Thymus (tissue), 14 donors: ENCODE measurements around the gene IL1B. TPM values are rescaled to one million over a fixed set of nuclear protein-coding genes. Genes with fewer than 3 reads are reported as not detected.
A peak's percentile ranks its signal among the peaks of the same experiment; 100 is the strongest.

Experiments used
- DNase-seq, 9 donors: peaks; one replicate each; pipeline ENCODE4 v3.0.0-alpha.2; 2013; ENCODE audit warnings: low spot score in 9 of 9, low read depth in 6 of 9, missing footprints in 1 of 9
- H3K27ac ChIP-seq, 2 donors: one replicate each; pipeline ENCODE4 v1.5.1; 2013; ENCODE audit warnings: control low read depth in 1 of 2, low read depth in 1 of 2, low read length in 1 of 2, mild to moderate bottlenecking in 1 of 2, moderate library complexity in 1 of 2
- H3K27me3 ChIP-seq, 2 donors: one replicate each; pipeline ENCODE4 v1.5.1; 2013; ENCODE audit warnings: low read length in 1 of 2; ENCODE audit not compliant: control insufficient read depth in 2 of 2, insufficient read depth in 1 of 2
- H3K36me3 ChIP-seq, 2 donors: one replicate each; pipeline ENCODE4 v1.5.1; 2013; ENCODE audit warnings: low read length in 1 of 2, mild to moderate bottlenecking in 1 of 2, moderate library complexity in 1 of 2; ENCODE audit not compliant: control insufficient read depth in 2 of 2, insufficient read depth in 2 of 2
- H3K4me1 ChIP-seq, 2 donors: one replicate each; pipeline ENCODE4 v1.5.1; 2013; ENCODE audit warnings: low read length in 2 of 2; ENCODE audit not compliant: control insufficient read depth in 2 of 2, insufficient read depth in 2 of 2
- H3K4me3 ChIP-seq, 2 donors: one replicate each; pipeline ENCODE4 v1.5.1; 2013; ENCODE audit warnings: low read length in 2 of 2, control low read depth in 1 of 2, mild to moderate bottlenecking in 1 of 2
- H3K9me3 ChIP-seq, 2 donors: one replicate each; pipeline ENCODE4 v1.5.1; 2013; ENCODE audit warnings: low read length in 1 of 2, mild to moderate bottlenecking in 1 of 2; ENCODE audit not compliant: control insufficient read depth in 2 of 2, insufficient read depth in 1 of 2
- WGBS: extraction: QIAGEN DNeasy Blood & Tissue Kit; methylation state at CpG from one replicate; pipeline ENCODE4 v1.1.7; 2013; 5-methylcytosine and 5-hydroxymethylcytosine counted together
- long read RNA-seq, 10 donors: transcript quantifications; one replicate each; lab custom pipeline, GENCODE V29; 2026
- polyA plus RNA-seq: library from polyadenylated mRNA; stranded (reverse); fragments of 200-250 nt; gene quantifications from one replicate; pipeline ENCODE4 v1.2.3, GENCODE V29; 2013
- total RNA-seq: library from RNA; stranded (reverse); fragments of 120-200 nt; gene quantifications from one replicate; pipeline ENCODE4 v1.2.4, GENCODE V29; 2013
- donor health status: healthy.

IL1B gene
- total RNA-seq, result 3.4 TPM
- polyA plus RNA-seq, result 13.8 TPM
- long read RNA-seq, donor 1, result 0 reads
- long read RNA-seq, donor 2, partial matches to known transcripts, result 0 of 2 reads
- long read RNA-seq, donor 2, other reads (novel, unspliced or antisense), result 0 of 2 reads
- long read RNA-seq, donor 3, partial matches to known transcripts, result 0 of 1 reads
- long read RNA-seq, donor 3, other reads (novel, unspliced or antisense), result 0 of 1 reads
- long read RNA-seq, donor 4, result 0 reads
- long read RNA-seq, donor 5, partial matches to known transcripts, result 0 of 2 reads
- long read RNA-seq, donor 5, other reads (novel, unspliced or antisense), result 0 of 2 reads
- long read RNA-seq, donor 6, partial matches to known transcripts, result 0 of 1 reads
- long read RNA-seq, donor 6, other reads (novel, unspliced or antisense), result 0 of 1 reads
- long read RNA-seq, donor 7, partial matches to known transcripts, result 0 of 1 reads
- long read RNA-seq, donor 7, other reads (novel, unspliced or antisense), result 0 of 1 reads
- long read RNA-seq, donor 8, partial matches to known transcripts, result 0 of 1 reads
- long read RNA-seq, donor 8, other reads (novel, unspliced or antisense), result 0 of 1 reads
- long read RNA-seq, donor 9, partial matches to known transcripts, result 0 of 1 reads
- long read RNA-seq, donor 9, other reads (novel, unspliced or antisense), result 0 of 1 reads
- long read RNA-seq, donor 10, partial matches to known transcripts, result 0 of 3 reads
- long read RNA-seq, donor 10, other reads (novel, unspliced or antisense), result 0 of 3 reads

- H3K4me3 ChIP-seq, result no peak within 1 kb of the TSS
- H3K36me3 ChIP-seq, result no peaks in the 10 kb centered on the region
- peaks cover 0 to 8% of the 10 kb centered on the region in 2 donors for H3K4me1 ChIP-seq
- H3K27me3 ChIP-seq, result no peaks in the 10 kb centered on the region
- H3K27ac ChIP-seq, result no peak within 1 kb of the TSS
- 22% methylated on average over 4 of the region's 4 CpGs for WGBS
- H3K9me3 ChIP-seq, result no peaks in the 10 kb centered on the region
- no peak for DNase-seq
These were observed at the start of gene IL1B for GRCh38 chr2:112836695-112837117. Gene IL1B (minus strand): TSS chr2:112836779. CDS start chr2:112836229, 550 bp downstream.

GRCh38 chr2:112886291-112886690, 49.7 kb upstream of the IL1B start:
- H3K4me3 ChIP-seq, result no peak overlapping the region
- H3K9me3 ChIP-seq, result no peaks in the 10 kb centered on the region
- no peaks in the 10 kb centered on the region for H3K36me3 ChIP-seq
- DNase-seq, result no peak
- H3K4me1 ChIP-seq, result no peaks in the 10 kb centered on the region
- no peak overlapping the region for H3K27ac ChIP-seq
- WGBS, result 98% methylated on average over 2 of the region's 2 CpGs
- no peaks in the 10 kb centered on the region for H3K27me3 ChIP-seq

- no peak for DNase-seq
- no peaks in the 10 kb centered on the region for H3K36me3 ChIP-seq
- 89% methylated on average over 4 of the region's 4 CpGs for WGBS
- H3K4me3 ChIP-seq, result no peak overlapping the region
- no peaks in the 10 kb centered on the region for H3K27me3 ChIP-seq
- no peaks in the 10 kb centered on the region for H3K9me3 ChIP-seq
- H3K27ac ChIP-seq, result no peak overlapping the region
- H3K4me1 ChIP-seq, result no peaks in the 10 kb centered on the region
These were observed 48.9 kb upstream of the IL1B start for GRCh38 chr2:112885506-112885902.

- Histone ChIP-seq H3K36me3 (no peaks in the 10 kb centered on the region), H3K27ac (no peak overlapping the region), H3K9me3 (no peaks in the 10 kb centered on the region), H3K4me3 (no peak overlapping the region), H3K27me3 (no peaks in the 10 kb centered on the region), H3K4me1 (peaks cover 0 to under 1% of the 10 kb centered on the region in 2 donors)
- peak in 8 of 9 donors; percentile 8 to 60 (median 30) for DNase-seq
- 74% methylated on average over 6 of the region's 6 CpGs for WGBS
These were observed 48.4 kb upstream of the IL1B start for GRCh38 chr2:112884869-112885505.

- no peaks in the 10 kb centered on the region for H3K27me3 ChIP-seq
- over 99% methylated on average over 2 of the region's 2 CpGs for WGBS
- no peak for DNase-seq
- no peaks in the 10 kb centered on the region for H3K36me3 ChIP-seq
- peaks cover 0 to 9% of the 10 kb centered on the region in 2 donors for H3K4me1 ChIP-seq
- no peak overlapping the region for H3K27ac ChIP-seq
- H3K9me3 ChIP-seq, result no peaks in the 10 kb centered on the region
- no peak overlapping the region for H3K4me3 ChIP-seq
These were observed 47.1 kb upstream of the IL1B start for GRCh38 chr2:112883669-112884068.

GRCh38 chr2:112881217-112881985, 44.8 kb upstream of the IL1B start:
- no peaks in the 10 kb centered on the region for H3K27me3 ChIP-seq
- H3K4me3 ChIP-seq, result no peak overlapping the region
- H3K27ac ChIP-seq, result no peak overlapping the region
- WGBS, result 95% methylated on average over 5 of the region's 5 CpGs
- H3K4me1 ChIP-seq, result peaks cover 0 to 9% of the 10 kb centered on the region in 2 donors
- no peak for DNase-seq
- no peaks in the 10 kb centered on the region for H3K9me3 ChIP-seq
- no peaks in the 10 kb centered on the region for H3K36me3 ChIP-seq

GRCh38 chr2:112880696-112881095, 44.1 kb upstream of the IL1B start:
- 63% methylated on average over 7 of the region's 7 CpGs for WGBS
- Histone ChIP-seq H3K27me3 (no peaks in the 10 kb centered on the region), H3K9me3 (no peaks in the 10 kb centered on the region), H3K27ac (no peak overlapping the region), H3K4me3 (no peak overlapping the region), H3K4me1 (peaks cover 0 to 9% of the 10 kb centered on the region in 2 donors), H3K36me3 (no peaks in the 10 kb centered on the region)
- no peak for DNase-seq

- WGBS, result 94% methylated on average over 5 of the region's 5 CpGs
- Histone ChIP-seq H3K27ac (no peak overlapping the region), H3K36me3 (no peaks in the 10 kb centered on the region), H3K4me3 (no peak overlapping the region), H3K9me3 (no peaks in the 10 kb centered on the region), H3K4me1 (peaks cover 0 to 9% of the 10 kb centered on the region in 2 donors), H3K27me3 (no peaks in the 10 kb centered on the region)
- no peak for DNase-seq
These were observed 43.5 kb upstream of the IL1B start for GRCh38 chr2:112880091-112880531.
